Measurements from ENCODE around the gene TEX22. TPM values are rescaled to one million over a fixed set of nuclear protein-coding genes. Genes with fewer than 3 reads are reported as not detected.

Gene TEX22
- total RNA-seq, 4 donors from 2014 or later: 0.17 to 0.34 TPM; not detected in 2

GRCh38 chr14:105445901-105446845 is 47.8 kb downstream of the TEX22 start:
- no peak for TF ChIP-seq POLR2A (IDR thresholded peaks at IDR 0.05)
- intact Hi-C loops (cut with DNase I; ENCODE audit: low total_unique reads): no loop called here
- no peak overlapping the region for H3K4me3 ChIP-seq (ENCODE audit: low read depth, poor library complexity, severe bottlenecking)
- 90% methylated on average over 19 to 24 of the region's 26 CpGs for WGBS, 2 donors
- DNase-seq (ENCODE audit: low spot score in 2 of 2): peak in 1 of 2 donors; percentile 83

GRCh38 chr14:105446971-105447370 is 48.6 kb downstream of the TEX22 start:
- intact Hi-C loops (cut with DNase I; ENCODE audit: low total_unique reads): no loop called here
- no peak overlapping the region for H3K4me3 ChIP-seq (ENCODE audit: low read depth, poor library complexity, severe bottlenecking)
- TF ChIP-seq CTCF (IDR thresholded peaks at IDR 0.05) (no peak), POLR2A (IDR thresholded peaks at IDR 0.05) (no peak)
- peak in 1 of 2 donors; percentile 84 for DNase-seq (ENCODE audit: low spot score in 2 of 2)
- WGBS, 2 donors: 86 to 88% methylated on average over 13 to 14 of the region's 14 CpGs

GRCh38 chr14:105447651-105448640 is 49.6 kb downstream of the TEX22 start:
- 86% methylated on average over 24 to 28 of the region's 31 CpGs for WGBS, 2 donors
- no peak for DNase-seq (ENCODE audit: low spot score in 2 of 2)
- intact Hi-C loops (cut with DNase I; ENCODE audit: low total_unique reads): no loop called here
- no peak overlapping the region for H3K4me3 ChIP-seq (ENCODE audit: low read depth, poor library complexity, severe bottlenecking)
- TF ChIP-seq POLR2A (IDR thresholded peaks at IDR 0.05) (no peak), CTCF (IDR thresholded peaks at IDR 0.05) (no peak)

- no peak overlapping the region for H3K4me3 ChIP-seq (ENCODE audit: low read depth, poor library complexity, severe bottlenecking)
- 46% methylated on average over 9 of the region's 16 CpGs; no CpG with 5 or more reads in 1 of the 2 donors for WGBS, 2 donors
- intact Hi-C loops (cut with DNase I; ENCODE audit: low total_unique reads): no loop called here
- TF ChIP-seq CTCF (IDR thresholded peaks at IDR 0.05) (peak in 1 of 3 donors; percentile 79), POLR2A (IDR thresholded peaks at IDR 0.05) (no peak)
- DNase-seq (ENCODE audit: low spot score in 2 of 2): peak in 1 of 2 donors; percentile 94
Observed at GRCh38 chr14:105448706-105449111, 50.4 kb downstream of the TEX22 start.

GRCh38 chr14:105449276-105450122 is 51.2 kb downstream of the TEX22 start:
- intact Hi-C loops (cut with DNase I; ENCODE audit: low total_unique reads): no loop called here
- H3K4me3 ChIP-seq (ENCODE audit: low read depth, poor library complexity, severe bottlenecking): no peak overlapping the region
- 91% methylated on average over 17 to 47 of the region's 47 CpGs for WGBS, 2 donors
- TF ChIP-seq CTCF (IDR thresholded peaks at IDR 0.05) (no peak), POLR2A (IDR thresholded peaks at IDR 0.05) (no peak)
- no peak for DNase-seq (ENCODE audit: low spot score in 2 of 2)

Measured in lower leg skin (tissue), 4 donors.